ENCODE measurements around the gene CDK13.
"Not testable (repeated sequence)": the region's sequence is repeated elsewhere in the genome, so short reads cannot be mapped to it uniquely, and the experiment has no call there.

CDK13 gene

DNA sequence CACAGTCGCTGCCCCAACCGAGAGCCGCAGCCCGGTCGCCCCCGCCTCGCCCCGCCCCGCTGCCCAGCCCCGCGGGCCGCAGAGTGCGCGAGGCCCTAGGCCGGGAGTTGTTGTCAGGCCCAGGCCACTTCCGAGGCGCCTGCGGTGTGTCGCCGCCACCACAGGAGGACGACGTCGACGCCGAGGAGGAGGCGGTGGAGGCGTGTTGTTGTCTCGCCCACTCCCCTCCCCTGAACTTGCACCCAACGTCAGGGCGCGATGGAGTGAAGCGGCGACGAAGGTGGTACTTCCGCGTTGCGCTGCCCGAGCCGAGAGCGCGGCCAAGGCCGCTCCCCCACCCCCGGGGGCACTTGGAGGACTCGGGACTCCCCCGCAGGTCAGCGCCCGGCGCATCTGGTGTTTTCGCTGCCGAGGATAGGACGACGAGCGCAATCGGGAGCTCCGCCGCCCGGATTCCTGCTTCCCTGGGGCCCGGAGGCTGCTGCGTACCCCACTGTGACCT lies at the start of gene CDK13:
TSS of gene CDK13 (plus strand) at position 286 of the 502 bp plus-strand sequence. CDS start 386 bp downstream, outside the sequence.
- DNase-seq: peak; percentile 72

DNA sequence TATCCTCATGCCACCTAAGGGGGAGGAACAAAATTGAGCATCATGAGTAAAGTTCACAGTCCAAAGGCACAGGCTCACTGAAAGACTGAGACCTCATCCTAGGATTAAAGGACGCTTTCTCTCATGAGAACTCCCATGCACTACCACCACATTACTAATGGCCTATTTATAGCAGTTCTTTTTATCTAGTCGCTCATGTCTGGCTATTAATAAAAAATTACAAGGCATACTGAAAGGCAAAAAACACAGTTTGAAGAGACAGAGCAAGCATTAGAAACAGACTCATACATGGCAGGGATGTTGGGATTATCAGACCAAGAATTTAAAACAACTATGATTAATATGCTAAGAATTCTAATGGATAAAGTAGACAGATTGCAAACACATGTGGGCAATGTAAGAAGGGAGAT lies 46.0 kb upstream of the CDK13 start:
- no peak for DNase-seq

DNA sequence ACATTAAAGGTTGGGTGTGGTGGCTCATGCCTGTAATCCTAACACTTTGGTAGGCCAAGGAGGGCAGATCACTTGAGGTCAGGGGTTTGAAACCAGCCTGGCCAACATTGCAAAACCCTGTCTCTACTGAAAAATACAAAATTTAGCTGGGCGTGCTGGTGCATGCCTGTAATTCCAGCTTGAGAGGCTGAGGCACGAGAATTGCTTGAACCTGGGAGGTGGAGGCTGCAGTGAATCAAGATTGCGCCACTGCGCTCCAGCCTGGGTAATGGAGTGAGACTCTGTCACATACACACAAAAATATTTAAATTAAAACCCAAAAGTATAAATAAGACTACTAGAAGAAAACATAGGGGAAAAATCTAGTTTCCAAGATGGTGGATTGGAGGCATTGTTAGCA lies 41.9 kb upstream of the CDK13 start:
- no peak for DNase-seq

DNA sequence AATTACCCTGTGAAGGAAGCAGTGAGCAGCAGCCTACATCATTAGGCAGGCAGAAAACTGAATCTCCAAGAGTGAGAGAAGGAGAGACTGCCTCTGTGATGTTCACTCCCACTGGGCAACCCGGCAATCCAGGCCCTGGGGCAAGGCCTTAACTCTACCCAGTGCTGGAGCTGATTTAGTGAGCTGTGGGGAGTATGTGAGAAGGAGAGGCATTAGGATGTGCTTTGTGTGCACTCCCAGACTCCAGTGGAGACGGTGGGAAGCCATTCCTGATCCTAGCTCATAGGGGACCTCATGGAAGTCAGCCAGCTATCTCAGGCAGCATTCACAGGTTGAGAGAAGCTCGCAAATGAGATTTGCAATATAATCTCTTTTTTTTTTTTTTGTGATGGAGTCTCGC lies 41.1 kb upstream of the CDK13 start:
- DNase-seq: no peak

DNA sequence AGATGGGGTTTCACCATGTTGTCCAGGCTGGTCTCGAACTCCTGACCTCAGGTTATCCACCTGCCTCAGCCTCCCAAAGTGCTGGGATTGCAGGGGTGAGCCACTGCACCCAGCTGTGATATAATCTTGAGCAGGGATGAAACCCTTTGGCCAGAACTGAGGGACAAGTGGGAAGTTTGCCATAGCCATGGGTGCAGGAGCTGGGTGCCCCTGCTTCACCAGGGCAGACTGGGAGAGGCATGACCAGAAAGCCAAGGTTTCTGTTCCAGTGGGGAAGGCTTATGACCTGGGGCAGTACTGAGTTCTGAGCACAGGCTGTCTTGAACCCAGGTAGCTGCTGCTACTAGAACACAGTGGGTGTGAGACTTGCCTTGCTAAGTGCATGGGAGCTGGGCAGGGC lies 40.5 kb upstream of the CDK13 start:
- DNase-seq: no peak

DNA sequence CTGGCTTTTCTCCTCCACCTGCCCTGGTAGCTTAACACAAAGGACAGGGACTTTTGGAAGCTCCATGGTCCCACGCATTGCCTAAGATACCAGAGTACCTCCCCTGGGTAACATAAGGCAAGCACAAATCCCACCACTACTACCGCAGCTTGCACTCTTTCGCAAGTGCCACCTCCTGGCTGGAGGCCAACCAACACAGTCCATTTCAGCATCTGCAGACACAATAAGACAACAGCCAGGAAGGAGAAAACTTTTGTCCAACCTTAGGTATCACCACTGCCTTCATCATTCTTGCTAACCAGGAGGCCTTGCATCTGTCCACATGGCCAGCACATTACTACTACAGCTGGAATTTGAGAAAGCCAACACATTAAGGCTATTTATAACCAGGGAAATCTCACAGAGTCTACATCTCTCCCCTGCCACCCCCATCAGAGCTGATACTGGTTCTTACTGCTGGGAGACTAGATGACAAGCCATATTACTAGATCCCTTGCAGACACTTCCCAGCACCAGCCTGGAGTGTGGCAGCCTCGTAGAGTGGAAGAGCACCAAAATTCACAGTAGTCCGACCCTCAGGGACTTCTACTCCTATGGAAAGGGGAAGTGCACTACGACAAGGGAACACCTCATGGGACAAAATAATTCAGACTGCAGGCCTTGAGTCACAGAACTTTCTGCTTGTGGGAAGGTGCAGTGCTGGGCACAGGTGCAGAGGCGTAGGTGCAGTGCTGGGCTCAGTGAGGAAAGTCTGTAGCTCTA lies 39.8 kb upstream of the CDK13 start:
- peak; percentile 25 for DNase-seq

DNA sequence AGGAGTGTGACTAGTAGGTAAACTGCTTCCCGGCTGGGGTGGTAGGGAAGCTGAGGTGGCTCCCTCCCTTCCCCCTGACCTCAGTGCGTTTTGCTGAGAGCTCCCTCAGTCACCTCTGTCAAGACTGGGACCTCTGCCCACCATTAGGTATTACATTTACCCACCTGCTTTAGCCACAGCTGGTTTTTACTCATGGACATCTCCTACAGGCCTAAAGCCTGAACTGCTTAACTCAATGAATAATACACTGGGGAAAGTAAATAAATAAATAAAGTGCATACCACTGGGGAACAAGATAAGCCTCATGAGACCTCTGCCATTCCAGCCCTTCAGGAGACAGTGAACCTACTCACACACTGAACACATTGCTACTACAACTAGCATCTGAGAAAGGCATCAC lies 38.9 kb upstream of the CDK13 start:
- DNase-seq: no peak

DNA sequence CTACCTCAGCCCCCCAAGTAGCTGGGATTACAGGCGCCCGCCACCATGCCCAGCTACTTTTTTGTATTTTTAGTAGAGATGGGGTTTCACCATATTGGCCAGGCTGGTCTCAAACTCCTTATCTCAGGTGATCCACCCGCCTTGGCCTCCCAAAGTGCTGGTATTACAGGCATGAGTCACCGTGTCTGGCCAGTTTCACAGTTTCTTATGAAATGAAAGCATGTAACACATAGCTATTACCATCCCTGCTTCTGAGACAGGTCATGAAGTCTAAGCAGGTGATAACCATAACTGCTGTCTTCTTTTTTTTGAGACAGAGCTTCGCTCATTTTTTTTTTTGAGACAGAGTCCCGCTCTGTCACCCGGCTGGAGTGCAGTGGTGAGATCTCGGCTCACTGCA lies 34.2 kb upstream of the CDK13 start:
- not testable (repeated sequence) for DNase-seq

DNA sequence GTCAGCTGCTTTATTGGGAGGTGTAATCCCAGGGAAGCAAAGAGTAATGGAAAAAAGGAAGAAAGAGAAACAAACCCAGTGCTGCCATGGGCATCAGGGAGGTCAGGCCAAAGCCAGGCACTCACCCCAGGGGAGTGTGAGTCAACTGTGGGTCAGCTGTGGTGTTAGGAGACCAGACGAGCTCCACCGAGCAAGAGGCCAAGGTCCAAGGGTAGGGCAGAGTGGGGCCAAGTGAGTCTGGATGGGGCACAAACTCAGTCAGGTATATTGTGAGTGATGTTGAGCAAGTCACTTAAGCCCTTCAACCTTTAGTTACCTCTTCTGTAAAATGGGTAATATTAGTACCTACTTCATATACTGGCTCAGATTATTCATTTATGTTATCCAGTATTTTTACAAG lies 30.4 kb upstream of the CDK13 start:
- no peak for DNase-seq

DNA sequence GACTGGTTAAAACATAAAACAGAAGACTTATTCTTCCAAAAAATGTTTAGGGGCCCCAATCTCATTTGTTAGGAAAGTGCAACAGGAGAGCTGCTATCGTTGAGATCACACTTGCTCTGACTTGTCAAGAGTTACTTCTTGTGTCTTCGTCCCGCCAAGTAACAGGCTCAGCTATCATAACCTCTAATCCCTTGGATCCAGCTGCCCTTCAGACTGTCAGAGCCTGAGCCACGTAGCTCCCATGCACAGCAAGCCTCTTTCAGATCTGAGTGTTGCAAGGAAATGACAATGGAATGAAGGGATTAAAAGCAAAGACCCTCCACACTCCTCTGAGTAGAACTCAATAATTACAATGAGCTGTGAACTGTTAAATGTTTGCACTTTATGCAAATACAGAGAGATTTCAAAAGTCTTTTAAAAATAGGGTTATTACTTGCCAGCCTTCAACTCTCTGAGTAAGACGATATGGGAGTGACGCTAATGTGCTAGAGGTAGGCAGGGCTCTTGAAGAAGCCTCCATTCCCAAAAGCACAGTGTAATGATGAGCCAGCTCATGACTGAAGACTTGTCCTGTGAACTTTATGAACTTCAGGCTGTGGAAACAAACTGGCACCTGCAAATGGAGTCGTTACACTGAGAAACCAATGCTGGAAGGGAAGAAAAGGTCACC lies 28.4 kb upstream of the CDK13 start:
- no peak for DNase-seq

DNA sequence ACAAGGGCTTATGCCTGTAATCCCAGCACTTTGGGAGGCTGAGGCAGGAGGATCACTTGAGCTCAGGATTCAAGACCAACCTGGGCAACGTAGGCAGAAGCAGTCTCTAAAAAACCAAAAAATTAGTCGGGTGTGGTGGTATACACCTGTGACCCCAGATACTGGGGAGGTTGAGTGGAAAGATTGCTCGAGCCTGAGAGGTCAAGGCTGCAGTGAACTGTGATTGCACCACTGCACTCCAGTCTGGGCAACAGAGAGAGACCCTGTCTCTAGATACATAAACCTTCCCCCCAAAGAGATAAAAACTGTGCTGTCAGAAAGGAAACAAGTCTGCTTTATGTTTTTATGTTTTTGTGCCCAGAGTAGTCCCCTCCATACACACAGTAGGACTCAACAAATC lies 27.5 kb upstream of the CDK13 start:
- DNase-seq: no peak

DNA sequence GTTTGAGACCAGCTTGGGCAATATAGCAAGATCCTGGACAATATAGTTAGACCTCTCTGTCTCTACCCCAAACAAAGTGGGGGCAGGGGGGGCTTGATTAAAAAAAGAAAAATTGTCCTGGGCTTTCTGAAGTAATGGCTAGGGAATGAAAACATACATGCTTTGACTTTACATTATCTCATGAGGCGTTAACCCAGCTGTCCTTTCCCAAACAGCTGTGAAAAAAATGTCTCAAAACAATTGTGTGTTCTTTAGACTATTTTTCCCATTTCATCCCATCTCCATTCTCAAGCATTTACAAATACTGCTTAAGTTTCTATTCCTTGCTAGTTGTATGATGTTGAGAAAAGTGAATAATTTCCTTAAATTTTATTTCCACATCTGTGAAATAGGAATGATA lies 27.0 kb upstream of the CDK13 start:
- DNase-seq: no peak

DNA sequence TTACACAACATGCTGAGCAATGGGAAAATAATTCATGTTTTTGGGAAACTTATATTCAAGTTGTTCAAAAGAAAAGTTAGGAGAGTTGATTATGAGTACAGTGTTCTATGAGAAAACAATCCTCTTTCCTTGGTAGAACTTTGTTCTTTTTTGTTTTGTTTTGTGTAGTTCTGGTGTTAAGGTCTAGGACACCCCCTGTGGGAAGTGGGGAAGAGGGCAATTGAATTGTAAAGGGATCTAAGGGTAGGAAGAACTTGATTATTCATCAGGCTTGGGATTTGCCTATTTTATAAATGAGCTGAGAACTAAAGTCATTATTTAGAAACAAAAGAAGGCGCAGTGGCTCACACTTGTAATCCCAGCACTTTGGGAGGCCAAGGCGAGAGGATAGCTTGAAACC lies 25.9 kb upstream of the CDK13 start:
- no peak for DNase-seq

DNA sequence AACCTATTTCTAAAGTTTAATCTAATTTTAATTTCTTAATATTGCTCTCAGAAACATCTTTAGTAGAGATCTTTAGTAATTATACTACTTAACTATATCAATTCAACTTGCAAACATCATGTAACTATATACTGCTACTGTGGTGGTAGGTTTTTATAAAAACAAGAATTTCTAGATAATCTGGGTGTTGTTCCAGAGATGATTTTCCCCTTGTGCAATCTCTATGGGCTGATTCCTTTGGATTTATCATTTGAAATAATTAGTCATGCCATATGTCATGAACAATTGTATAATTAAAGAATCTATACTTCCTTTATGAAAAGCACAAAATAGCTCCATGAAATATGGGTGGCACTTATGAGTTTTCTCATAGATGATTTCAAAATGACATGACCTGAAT lies 23.9 kb upstream of the CDK13 start:
- DNase-seq: no peak

DNA sequence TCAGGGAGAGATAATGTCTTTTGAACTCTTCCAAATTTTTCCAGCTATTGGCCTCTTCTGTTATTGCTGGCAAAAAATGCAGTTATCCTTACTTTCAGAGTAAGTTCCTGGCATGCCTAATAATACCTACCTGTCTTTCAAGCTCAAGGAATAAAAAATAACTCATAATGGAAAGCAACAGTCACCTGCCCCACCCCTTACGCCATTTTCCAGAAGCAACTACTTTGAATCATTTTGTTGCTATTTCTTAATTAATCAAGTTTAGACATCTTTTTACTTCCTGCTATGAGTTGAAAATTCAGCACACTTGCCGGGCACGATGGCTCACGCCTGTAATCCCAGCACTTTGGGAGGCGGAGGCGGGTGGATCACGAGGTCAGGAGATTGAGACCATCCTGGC lies 23.0 kb upstream of the CDK13 start:
- DNase-seq: no peak

DNA sequence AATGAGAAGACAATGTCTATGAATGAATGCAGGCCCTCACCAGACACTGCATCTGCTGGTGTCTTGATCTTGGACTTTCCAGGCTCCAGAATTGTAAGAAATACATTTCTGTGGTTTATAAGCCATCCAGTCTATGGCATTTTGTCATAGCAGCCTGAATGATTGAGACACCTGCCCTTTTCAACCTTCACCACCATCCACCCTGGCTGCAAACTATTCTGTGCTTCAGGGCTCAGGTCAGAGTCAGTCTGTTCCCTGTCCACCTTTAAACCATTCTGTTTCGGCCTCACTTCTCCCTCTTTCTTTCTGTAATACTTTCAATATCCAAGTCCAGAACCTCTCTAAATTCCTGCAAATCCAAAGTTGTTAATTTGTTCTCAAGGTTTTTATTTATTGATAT lies 15.9 kb upstream of the CDK13 start:
- no peak for DNase-seq

DNA sequence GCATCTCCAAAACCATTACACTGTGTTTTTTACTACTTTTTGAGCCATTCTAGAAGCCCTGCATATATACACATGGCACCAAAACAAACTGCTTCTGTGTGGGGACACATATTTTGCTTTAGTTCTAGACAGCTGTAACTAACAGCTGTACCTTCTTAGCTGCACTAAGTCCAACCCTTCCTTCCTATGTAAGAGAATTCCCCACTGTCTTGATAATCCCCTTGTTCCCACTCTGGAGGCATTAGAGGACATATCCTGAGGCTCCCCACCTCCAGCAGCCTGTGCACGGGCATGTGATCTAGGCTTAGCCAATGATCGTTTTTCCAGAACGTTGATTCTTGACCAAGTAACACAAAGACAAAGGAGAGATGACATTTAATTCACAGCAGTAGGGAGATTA lies 13.3 kb upstream of the CDK13 start:
- DNase-seq: no peak

DNA sequence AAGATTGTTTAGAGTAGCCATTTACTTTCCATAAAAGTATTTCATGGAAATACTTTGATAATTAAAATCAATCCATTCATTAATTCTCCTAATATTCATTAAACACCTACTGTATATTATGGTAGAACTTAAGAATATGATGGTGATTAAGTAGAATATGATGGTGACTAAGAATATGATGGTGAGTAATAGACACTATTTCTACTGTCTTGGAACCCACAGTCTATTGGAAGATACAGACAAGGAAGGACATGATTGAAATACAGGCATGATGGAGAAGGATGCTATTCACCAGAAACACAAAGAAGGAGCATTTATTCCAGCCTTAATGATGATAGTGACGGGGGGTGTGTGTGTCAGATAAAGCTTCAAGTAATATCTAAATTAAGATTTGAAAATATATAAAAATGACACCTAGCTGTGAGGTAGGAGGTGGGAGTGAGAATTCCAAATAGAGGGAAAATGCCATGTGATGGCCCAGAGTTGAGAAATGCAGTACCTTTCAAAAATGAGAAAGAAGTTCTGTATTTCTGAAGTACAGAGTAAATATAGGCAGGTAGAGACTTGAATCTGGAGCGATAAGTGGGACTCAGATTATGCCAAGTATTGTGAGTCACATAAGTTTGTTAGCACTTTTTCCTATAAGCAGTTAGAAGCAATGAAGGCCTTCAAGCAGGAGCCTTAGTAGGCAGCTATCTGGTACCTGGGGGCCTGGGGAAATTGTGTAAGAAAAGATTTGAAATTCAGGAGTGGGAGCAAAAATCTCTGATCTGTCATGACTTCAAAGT lies 12.5 kb upstream of the CDK13 start:
- no peak for DNase-seq

DNA sequence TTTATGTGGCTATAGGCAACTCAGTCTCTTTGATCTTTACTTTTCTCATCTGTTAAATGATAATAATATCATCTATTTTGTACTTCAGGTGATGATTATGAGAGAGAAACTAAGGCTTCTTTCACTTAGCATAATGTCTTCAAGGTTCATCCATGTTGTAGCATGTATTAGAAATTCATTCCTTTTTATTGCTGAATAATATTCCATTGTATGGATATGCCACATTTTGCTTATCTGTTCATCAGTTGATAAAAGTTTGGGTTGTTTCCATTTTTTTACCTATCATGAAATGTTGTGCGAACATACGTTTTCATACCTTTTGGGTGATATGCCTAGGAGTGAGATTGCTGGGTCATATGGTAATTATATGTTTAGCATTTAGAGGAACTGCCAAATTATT lies 7.2 kb upstream of the CDK13 start:
- DNase-seq: no peak

DNA sequence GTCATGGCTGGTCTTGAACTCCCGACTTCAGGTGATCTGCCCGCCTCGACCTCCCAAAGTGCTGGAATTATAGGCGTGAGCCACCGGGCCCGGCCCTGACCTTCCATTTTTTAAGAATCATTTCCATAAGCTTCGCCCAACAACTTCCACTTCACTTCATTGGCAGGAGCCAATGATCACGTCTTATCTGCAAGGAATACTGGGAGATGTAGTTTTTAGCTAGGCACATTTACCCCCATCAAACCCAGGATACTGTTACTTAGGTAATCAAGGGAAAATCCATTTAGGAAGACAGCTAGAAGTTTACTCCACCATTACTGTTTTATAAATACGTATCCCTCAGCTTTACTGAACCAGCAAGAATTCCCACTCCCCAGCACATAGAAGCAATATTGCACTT lies 3.4 kb upstream of the CDK13 start:
- DNase-seq: no peak

DNA sequence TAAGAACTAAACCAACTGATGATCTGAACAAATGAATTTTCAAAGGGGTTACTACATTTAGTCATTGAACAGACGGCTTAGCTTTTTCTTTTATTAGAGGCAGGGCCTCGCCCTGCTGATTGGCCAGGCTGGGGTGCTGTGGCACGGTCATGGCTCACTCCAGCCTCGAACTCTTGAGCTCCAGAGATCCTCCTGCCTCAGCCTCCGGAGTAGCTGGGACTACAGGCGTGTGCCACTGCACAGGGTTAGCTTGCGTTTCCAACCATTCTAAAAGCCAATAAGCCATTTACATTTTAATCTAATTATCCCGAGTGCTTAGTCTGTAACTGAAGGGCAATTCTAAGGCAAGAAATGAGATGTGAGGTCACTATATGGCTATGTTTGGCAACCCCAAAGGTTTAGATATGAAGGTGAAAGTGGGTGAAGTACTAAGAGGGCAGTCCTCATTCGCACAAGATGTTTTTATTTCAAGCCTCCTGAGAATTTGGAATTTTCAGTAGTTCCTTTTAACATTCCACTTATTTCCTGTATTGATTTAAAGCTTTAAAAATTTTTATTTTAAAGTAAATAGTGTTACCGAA lies 1.6 kb upstream of the CDK13 start:
- DNase-seq: no peak

DNA sequence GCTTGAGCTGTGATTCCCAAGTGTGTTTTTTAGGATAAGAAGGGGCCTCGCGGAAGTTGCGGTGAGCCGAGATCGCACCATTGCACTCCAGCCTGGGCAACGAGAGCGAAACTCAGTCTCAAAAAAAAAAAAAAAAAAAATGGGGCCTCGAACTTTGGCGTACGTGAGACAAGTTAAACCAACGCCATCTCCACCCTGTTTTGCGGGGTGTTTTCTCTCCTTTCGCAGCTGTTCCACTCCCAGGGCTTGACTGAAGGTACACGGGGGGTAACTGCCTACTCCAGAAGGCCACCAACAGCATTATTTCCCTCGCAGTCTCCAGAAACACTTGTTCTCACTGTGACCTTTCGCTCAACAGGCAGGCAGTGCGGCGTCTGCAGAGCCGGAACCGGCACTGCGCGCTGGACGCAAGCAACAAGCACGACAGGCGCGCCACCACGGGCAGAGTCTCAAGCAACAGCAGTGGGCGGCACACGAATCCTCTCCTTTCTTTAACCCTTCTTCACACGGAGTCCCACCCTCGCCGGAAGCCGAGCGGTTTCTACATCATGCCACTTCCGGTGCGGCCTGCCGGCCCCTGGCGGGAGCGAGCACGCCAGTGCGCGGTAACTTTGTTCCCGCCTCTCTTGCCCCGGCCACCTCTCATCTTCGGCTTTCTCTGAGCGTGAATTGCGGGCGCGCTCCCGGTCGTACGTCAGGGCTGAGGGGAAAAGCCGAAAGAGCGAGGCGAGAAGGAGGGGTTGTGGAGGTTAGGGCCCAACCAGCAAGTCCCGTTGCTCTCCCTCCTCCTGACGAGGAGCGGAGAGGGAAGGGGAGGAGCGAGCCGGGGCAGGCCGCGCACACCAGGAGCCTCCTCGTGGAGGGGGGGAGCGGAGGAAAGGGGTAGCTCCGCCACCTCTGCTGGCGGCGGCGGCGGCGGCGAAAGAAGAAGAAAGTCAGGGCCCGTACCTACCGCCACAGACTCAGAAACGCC lies 814 bp upstream of the CDK13 start:
- DNase-seq: peak; percentile 98

Measured in NCI-H2171 treated with DMSO at 0.1 percent for 48 hours (cell line).